MCF 10A (cell line): Measurements from ENCODE around the gene COL6A2. TPM values are rescaled to one million over a fixed set of nuclear protein-coding genes. Genes with fewer than 3 reads are reported as not detected.

Source experiments
- BruUV-seq: library from RNA; stranded (reverse); fragments of 400-500 nt; replicated peaks from 2 replicates; lab custom pipeline; 2021; lab: Mats Ljungman, UMichigan
- CTCF ChIA-PET: fragments of 300-600 bp; sonication (Branson Sonifier 250); formaldehyde crosslinking; extraction: SDS; loops from one replicate; lab custom pipeline; 2021; ENCODE audit warnings: antibody characterized with exemption, inconsistent platforms; lab: Yijun Ruan, JAX
- POLR2A ChIA-PET: fragments of 300-600, 350-650 bp; sonication (Branson Sonifier 250); formaldehyde crosslinking; extraction: SDS; loops from one replicate; lab custom pipeline; 2020; ENCODE audit warnings: antibody characterized with exemption, inconsistent platforms; lab: Yijun Ruan, JAX
- DNase-seq: peaks from one replicate; pipeline ENCODE4 v3.0.0-alpha.2; 2018; ENCODE audit not compliant: unreplicated experiment
- H3K27ac Mint-ChIP-seq: one replicate; pipeline ENCODE4 v1.8.0; 2022; ENCODE audit warnings: mild to moderate bottlenecking, low read depth, mixed read lengths; ENCODE audit not compliant: unreplicated experiment
- H3K27me3 Mint-ChIP-seq: one replicate; pipeline ENCODE4 v1.8.0; 2022; ENCODE audit warnings: mixed read lengths; ENCODE audit not compliant: insufficient read depth, unreplicated experiment
- H3K36me3 Mint-ChIP-seq: one replicate; pipeline ENCODE4 v1.8.0; 2022; ENCODE audit warnings: mild to moderate bottlenecking, moderate library complexity, mixed read lengths; ENCODE audit not compliant: insufficient read depth, unreplicated experiment
- H3K4me1 Mint-ChIP-seq: one replicate; pipeline ENCODE4 v1.8.0; 2022; ENCODE audit warnings: mixed read lengths; ENCODE audit not compliant: insufficient read depth, unreplicated experiment
- H3K4me3 Mint-ChIP-seq: one replicate; pipeline ENCODE4 v1.8.0; 2022; ENCODE audit warnings: mild to moderate bottlenecking, moderate library complexity, mixed read lengths; ENCODE audit not compliant: unreplicated experiment
- H3K9me3 Mint-ChIP-seq: one replicate; pipeline ENCODE4 v1.8.0; 2022; ENCODE audit warnings: mixed read lengths; ENCODE audit not compliant: unreplicated experiment
- CTCF ChIP-seq: fragments of 200-600 bp; IDR thresholded peaks from one replicate; pipeline ENCODE4 v1.8.0; 2022; ENCODE audit warnings: antibody characterized with exemption, mild to moderate bottlenecking; ENCODE audit not compliant: unreplicated experiment
- intact Hi-C: fragments of 100-400 bp; cut with micrococcal nuclease; formaldehyde crosslinking; loops from 2 replicates; pipeline ENCODE4 v1.14.1; 2022
- total RNA-seq: library from RNA; stranded (reverse); gene quantifications from 2 replicates; pipeline ENCODE4 v1.2.3, GENCODE V29; 2022

The COL6A2 gene
- total RNA-seq, 1 experiment from 2014 or later: 0.61 TPM

GRCh38 chr21:46056450-46056903 is 41.4 kb upstream of the COL6A2 start:
- no peaks in the 10 kb centered on the region for H3K36me3 Mint-ChIP-seq
- CTCF ChIA-PET: interaction anchor here (0.8 kb wide), 1 partner anchor 174 kb away, joined by 3 read pairs; no protein-coding TSS in a partner anchor
- DNase-seq: no peak
- intact Hi-C loops: no loop called here
- BruUV-seq: no TSS peak
- TF ChIP-seq CTCF: no peak
- H3K4me3 Mint-ChIP-seq: no peak overlapping the region
- H3K27me3 Mint-ChIP-seq: no peaks in the 10 kb centered on the region
- no peak overlapping the region for H3K27ac Mint-ChIP-seq
- no peaks in the 10 kb centered on the region for H3K4me1 Mint-ChIP-seq
- POLR2A ChIA-PET: interaction anchor here (0.7 kb wide), 1 partner anchor 19 kb away, joined by 4 read pairs; no protein-coding TSS in a partner anchor
- H3K9me3 Mint-ChIP-seq: peaks cover 25% of the 10 kb centered on the region

GRCh38 chr21:46057111-46057709 is 40.7 kb upstream of the COL6A2 start:
- BruUV-seq: no TSS peak
- no peak overlapping the region for H3K27ac Mint-ChIP-seq
- no peaks in the 10 kb centered on the region for H3K27me3 Mint-ChIP-seq
- H3K4me1 Mint-ChIP-seq: no peaks in the 10 kb centered on the region
- no peaks in the 10 kb centered on the region for H3K36me3 Mint-ChIP-seq
- no peak overlapping the region for H3K4me3 Mint-ChIP-seq
- TF ChIP-seq CTCF: no peak
- ChIA-PET CTCF (no interaction called here), POLR2A (no interaction called here)
- intact Hi-C loops: no loop called here
- DNase-seq: no peak
- H3K9me3 Mint-ChIP-seq: peaks cover 22% of the 10 kb centered on the region

- no TSS peak for BruUV-seq
- Mint-ChIP-seq H3K27me3 (no peaks in the 10 kb centered on the region), H3K27ac (no peak overlapping the region), H3K9me3 (peaks cover 23% of the 10 kb centered on the region), H3K4me3 (no peak overlapping the region), H3K4me1 (no peaks in the 10 kb centered on the region), H3K36me3 (no peaks in the 10 kb centered on the region)
- intact Hi-C loops: no loop called here
- CTCF ChIA-PET: no interaction called here
- TF ChIP-seq CTCF: no peak
- DNase-seq: no peak
- POLR2A ChIA-PET: no interaction called here
Observed at GRCh38 chr21:46057710-46058241, 40.1 kb upstream of the COL6A2 start.

- CTCF ChIA-PET: no interaction called here
- POLR2A ChIA-PET: no interaction called here
- no peak overlapping the region for H3K27ac Mint-ChIP-seq
- no peak for TF ChIP-seq CTCF
- no peak overlapping the region for H3K4me3 Mint-ChIP-seq
- peaks cover 23% of the 10 kb centered on the region for H3K9me3 Mint-ChIP-seq
- DNase-seq: no peak
- no peaks in the 10 kb centered on the region for H3K27me3 Mint-ChIP-seq
- no peaks in the 10 kb centered on the region for H3K4me1 Mint-ChIP-seq
- intact Hi-C loops: no loop called here
- no peaks in the 10 kb centered on the region for H3K36me3 Mint-ChIP-seq
- BruUV-seq: no TSS peak
Observed at GRCh38 chr21:46058431-46059145, 39.3 kb upstream of the COL6A2 start.
